GM19043 (cell line): ENCODE measurements around the gene JAG2.

Source experiments
- ATAC-seq: cut with Tn5 transposase; IDR thresholded peaks from one replicate; pipeline ENCODE4 v1.9.1; 2021; ENCODE audit warnings: low read depth; ENCODE audit not compliant: unreplicated experiment

JAG2 gene

DNA sequence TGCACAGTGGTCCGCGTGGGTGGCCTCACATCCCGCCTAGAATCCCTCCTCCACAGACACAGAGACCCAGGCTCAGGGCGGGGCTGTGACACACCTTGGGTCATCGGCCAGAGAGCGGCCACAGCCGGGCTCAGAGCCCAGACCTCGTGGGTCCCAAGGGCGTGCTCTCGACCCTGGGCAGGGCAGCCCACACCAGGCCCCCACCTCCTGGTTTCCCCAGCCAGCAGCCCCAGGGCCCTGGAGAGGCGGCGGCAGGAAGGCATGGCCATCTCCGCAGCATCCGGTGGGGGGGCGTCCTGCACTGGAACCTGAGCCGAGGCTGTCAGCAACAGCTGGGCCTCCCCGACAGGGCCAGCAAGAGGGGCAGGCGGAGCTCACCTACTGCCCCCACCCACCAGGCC lies 15.2 kb downstream of the JAG2 start:
- no peak for ATAC-seq

DNA sequence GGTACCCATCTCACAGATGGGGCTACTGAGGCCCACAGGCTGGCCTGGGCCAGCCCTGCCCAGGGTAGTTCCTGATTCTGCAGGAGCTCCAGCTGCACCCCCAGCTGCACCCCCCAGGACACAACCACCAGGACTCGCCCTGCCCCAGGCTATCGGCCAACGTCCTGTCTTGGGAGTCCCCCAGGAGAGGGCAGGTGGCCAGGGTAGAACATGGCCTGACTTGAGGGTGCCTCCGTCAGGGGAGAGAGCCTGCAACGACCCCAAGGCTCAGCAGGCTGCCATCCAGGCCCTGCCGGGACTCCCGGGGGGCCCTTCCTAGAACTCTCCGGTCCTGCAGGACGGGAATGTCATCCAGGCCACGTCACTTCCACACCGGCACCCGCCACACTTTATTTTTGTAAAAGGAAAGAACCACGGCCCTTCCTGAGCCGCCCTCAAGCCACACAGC lies 15.8 kb downstream of the JAG2 start:
- no peak for ATAC-seq

DNA sequence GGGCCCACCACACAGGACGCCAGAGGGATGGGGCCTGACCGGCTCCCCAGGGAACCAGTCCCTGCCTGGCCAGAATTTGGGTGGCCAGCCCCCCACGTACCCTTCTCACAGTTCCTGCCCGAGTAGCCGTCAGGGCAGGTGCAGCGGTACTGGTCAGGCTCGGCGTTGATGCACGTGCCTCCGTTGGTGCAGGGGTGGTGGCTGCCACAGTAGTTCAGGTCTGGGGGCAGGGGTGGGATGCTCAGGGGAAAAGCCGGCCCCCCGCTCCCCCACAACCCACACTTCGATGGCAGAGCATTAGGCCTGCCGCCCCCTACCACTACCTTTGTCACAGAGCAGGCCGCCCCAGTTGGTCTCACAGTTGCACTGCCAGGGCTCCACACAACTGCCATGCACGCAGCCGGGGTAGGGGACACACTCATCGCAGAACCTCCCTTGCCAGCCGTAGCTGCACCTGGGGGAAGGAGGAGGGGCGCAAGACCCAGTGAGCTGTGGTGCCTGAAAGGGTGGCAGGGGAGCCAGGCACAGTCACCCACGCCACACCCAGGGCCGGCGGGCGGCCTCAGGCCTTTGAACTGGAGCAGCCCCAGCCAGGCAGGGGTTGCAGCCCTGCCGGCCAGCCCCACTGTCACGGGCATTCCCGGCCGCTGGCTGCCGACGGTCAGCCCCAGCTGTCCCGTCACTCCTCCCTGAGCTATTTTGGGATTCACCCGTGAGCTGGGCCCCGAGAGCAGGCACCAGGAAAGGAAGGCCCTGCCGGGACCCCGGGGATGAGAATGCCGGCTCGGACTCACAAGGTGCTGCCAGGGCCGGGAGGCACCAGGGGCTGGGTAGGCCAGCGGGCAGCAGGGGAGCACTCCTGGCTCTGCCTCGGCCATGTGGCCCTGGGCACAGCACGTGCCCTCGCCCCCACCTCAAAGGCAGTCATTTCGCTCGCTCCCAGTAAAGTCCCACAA lies 16.5 kb downstream of the JAG2 start:
- ATAC-seq = no peak

DNA sequence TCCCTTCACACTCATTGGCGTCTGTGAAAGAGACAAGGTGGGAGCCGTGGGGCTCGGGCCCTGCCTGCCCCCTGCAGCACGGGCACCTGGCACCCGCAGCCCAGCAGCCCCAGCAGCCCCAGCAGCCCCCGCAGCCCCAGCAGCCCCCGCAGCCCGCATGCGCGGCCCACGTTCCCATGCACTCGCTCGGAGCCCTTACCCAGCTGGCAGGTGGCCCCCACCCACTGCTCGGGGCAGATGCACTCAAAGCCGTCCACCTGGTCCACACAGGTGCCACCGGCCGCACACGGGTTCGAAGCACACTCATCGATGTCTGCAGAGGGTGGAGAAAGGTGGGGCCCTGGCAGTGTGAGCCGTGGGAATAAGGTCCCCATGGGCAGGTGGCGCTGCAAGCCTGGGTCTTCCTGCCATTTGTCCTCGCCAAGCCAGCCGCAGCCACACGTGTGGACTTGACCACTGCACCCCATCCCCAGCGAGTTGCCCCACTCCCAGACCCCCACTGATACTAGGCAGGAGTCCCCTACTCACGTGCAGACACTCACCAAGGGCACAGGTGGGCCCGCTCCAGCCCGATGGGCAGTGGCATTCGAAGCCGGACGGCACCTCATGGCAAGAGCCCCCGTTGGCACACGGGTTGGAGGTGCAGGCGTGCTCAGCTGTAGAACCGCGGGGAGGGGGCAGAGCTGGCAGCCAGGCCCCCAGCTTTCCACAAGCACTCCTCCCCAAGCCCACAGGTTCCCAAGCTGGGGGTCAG lies 17.3 kb downstream of the JAG2 start:
- no peak for ATAC-seq

DNA sequence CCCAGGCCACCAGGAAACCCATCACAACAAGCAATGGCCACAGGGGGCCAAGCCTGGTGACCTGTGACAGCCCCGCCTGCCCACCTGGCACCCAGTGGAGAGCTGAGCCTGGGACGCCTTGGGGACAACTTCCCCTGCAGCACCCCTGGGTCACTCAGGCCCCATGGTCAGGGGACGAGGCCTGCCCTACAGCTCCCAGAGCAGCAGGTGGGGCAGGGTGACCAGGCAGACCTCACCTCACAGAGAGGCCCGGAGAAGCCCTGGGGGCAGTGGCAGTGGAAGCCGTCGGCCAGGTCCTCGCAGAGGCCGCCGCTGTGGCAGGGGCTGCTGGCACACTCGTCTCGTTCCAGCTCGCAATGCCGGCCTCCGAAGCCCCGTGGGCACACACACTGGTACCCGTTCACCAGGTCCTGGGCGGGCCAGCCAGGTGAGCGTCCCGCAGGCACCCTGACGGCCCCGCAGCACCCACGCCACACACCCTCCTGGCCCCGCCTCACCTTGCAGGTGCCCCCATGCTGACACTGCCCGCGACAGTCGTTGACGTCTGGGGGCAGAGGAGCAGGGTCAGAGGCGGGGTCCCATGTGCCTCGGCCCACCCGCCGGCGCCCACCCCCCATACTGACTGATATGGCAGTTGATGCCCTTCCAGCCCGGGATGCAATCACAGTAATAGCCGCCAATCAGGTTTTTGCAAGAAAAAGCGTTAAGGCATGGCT lies 18.1 kb downstream of the JAG2 start:
- ATAC-seq = no peak

DNA sequence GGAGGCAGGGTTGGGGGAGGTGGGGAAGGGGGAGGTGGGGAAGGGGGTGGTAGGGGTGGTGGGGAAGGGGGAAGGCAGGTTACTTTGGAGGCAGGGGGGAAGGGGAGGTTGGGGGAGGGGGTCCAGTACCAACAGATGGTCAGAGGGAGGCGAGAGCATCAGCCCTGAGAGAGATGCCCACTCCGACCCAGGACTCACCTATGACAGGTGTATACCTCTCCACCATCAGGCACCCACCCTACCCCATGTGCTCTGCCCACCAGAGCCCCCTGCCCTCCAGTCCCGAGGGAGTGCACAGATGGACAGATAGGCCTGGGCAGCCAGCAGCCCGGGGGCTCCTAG lies 18.6 kb downstream of the JAG2 start:
- no peak for ATAC-seq

DNA sequence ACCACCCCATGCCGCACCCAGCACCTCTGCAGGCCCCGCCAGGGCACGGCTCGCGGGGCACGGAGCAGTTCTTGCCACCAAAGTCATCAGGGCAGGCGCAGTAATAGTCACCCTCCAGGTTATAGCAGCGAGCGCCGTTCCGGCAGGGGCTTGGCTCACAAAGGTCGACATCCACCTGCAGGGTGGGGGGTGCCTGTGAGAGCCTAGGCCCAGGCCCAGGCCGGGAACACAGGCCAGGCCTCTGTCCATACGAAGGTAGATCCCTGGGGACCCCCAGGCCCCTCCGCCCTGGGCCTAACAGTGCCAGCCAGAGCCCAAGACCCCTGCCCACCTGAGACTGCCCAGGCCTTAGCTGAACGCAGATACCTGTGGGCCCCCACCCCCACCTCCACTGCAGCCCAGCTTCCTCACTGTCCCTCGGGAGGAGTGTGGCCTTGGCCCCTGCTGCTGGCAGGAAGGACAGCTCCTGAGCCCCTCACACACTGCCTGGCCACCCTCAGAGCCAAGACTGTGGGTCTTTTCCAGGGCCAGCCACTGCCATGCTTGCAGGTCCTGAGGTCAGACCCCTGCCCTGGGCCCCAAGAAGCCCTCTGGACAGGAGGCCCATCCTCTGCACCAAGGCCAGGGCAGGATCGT lies 19.3 kb downstream of the JAG2 start:
- ATAC-seq = no peak

DNA sequence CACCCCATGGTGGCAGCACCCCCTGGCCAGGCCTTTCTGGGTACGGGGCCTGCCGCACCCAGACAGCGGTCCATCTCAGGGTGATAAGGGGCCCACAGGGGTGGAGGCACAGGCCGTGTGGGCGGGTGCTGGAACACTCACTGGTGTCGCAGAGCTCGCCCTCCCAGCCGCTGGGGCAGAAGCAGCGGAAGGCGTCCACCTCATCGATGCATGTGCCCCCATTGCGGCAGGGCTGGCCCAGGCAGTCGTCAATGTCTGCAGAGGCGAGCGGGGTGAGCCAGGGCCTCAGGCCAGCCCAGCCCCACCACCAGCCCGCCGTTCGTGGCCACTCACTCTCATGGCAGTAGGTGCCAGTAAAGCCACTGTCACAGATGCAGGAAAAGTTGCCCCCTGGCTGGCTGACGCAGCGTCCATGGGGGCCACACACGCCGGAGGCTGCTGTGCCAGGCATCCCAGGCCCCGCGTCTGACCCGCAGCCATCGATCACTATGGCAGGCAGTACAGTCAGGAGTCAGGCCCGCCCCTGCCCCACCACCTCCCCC lies 19.9 kb downstream of the JAG2 start:
- ATAC-seq = no peak

DNA sequence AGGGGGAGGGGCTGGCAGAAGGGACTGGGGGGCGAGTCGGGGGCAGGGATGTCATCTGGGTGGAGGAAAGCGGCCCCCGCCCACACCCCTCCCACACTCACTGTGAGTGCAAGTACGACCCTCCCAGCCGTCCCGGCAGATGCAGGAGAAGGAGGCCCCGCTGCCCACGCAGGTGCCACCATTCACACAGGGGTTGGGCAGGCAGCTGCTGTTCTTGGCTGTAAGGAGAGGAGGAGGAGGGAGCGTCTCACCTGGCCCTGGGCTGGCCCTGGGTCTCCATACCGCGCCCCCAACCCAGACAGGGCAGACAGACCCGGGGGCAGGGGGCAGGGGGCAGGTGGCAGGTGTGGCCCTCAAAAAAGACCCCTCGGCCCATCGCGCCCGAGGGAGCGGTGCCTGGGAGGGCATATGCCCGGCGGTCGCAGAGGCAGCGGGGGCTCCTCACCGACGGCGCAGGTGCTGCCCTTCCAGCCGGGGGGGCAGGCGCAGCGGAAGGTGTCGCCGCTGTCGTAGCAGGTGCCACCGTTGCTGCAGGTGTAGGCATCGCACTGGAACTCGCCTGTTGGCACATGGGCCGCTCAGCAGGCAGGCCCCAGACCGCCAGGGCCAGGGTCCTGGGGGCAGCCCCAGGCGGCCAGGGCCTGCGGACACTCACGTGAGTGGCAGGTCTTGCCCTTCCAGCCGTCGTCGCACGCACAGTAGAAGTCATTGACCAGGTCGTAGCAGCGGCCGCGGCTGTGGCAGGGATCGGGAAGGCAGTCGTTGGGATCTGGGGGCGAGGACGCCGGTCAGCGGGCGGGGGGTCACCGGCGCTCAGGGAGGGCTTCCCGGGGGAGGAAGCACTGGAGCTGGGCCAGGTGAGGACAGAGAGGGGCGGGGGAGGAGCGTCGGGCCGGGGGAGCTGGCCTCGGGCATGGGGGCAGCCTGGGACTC lies 20.6 kb downstream of the JAG2 start:
- no peak for ATAC-seq

DNA sequence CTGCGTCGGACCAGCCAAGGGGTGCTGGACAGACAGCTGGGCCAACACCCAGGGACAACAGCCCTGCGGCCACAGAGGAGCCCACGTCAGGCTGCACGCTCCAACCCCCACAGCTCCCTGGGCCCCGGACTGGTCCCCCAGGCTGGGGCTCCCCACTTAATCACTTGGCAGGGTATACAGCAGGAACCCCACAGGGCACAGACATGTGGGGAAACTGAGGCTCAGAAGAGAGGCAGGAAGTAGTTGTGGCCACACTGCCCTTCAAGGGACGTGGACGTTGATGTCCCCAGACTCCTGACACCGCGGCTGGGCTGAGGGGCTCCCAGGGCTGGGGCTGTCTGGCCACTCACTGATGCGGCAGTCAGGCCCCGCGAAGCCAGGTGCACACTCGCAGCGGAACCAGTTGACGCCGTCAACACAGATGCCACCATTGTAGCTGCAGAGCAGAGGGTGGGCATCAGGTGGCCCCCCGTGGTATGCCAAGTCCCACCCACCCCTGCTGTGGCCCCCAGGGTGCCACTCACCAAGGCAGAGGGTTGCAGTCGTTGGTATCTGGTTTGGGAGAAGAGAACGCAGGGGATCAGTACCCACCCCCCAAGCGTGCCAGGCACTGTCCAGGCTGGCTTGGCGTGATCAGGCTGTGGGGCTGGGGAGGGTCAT lies 21.5 kb downstream of the JAG2 start:
- ATAC-seq = no peak

DNA sequence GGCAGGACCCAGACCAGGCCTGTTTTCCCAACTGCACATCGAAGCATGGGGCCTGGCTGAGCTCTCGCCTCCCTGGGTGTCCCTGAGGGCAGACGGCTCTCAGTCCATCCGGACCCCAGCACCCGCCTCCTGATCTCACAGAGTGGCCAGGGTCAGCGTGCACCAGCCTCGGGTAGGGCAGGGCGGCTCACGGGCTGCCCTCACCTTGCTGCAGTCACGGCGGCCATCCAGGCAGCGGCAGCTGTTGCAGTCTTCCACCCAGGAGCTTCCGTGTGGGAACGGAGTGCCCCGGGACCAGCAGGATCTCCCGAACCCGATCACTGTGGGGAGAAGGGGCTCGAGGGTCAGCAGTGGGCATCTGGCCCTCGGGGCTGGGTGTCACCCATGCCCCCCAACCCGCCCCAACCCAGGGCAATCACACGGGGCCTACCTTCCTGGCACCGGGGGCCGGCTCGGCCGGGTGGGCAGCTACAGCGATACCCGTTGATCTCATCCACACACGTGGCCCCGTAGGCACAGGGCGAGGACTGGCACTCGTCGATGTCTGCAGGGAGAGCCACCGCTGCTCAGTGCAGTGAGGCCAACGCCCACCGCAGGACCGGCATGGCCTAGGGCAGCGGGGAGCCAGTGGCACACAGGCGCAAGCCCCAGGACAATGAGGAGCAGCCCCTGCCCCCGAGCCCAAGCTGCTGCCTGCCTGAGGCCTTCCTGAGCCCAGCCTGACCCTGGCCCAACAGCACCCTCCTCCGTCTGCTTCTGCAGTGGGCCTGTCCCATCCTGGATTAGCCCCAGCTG lies 22.2 kb downstream of the JAG2 start:
- no peak for ATAC-seq

DNA sequence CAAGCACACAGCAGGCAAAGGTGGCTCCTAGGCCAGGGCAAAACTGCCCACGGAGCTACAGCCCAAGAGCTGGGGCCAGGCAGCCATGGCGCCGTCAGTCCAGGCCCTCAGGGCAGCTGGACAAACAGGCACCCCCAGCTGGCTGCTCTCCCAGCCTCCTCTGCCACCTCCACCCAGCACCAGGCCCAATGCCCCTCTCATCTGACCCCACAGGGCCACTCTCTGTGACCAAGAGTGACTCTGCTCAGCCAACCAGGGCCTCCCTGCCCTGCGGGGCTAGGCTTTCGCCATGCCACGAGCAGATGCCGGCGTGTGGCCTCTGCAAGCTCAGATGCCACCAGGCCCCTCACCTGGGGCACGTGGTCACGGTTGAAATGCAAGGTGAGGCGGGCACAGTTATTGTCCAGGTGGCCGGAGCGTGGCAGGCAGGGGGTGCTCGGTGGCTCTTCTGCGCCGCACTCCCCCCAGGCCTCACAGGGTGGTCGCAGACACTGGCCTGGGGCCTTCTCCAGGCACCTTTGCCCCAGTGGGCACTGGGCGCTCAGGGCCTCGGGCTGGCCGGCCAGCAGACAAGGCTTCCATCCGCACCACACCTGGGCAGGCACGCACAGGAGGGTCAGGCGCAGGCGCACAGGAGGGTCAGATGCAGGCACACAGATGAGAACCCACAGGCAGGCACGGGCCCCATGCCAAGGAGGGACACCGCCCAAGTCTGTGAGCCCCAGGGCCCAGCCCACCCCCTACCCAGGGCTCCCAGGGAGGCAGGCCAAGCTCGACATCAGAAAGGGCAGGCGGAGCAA lies 23.0 kb downstream of the JAG2 start:
- ATAC-seq = no peak

DNA sequence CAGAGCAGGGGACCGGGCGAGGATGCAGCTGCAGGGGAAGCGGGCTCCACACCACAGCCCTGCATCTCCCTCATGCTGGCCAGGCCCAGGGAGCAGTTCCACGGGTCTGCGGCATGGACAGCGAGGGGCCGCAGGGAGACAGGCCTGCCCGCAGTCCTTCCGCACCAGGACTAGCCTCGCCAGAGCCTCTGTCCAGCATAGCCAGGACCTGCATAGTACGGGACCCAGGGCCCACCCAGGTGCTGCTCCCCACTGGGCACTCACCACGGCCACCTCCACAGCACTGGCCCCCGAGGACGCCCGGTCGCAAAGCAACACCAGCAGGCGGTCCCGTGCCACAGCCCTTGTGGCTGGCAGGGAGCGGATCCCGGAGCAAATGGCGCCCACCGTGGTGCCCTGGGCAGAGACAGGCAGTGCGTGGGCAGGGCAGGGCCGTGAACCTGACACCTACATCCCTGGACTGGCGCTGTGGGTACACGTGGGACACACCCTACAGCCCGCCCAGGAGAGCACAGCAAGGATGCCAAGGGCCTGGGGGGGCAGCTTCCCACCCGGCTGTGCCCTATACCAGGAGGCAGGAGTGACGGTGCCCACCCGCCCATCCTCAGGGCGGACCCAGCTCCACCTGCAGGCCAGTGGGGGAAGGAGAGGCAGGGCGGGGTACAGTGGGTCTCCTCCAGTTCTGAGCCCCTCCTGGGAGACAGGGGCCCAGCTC lies 23.8 kb downstream of the JAG2 start:
- ATAC-seq = no peak

DNA sequence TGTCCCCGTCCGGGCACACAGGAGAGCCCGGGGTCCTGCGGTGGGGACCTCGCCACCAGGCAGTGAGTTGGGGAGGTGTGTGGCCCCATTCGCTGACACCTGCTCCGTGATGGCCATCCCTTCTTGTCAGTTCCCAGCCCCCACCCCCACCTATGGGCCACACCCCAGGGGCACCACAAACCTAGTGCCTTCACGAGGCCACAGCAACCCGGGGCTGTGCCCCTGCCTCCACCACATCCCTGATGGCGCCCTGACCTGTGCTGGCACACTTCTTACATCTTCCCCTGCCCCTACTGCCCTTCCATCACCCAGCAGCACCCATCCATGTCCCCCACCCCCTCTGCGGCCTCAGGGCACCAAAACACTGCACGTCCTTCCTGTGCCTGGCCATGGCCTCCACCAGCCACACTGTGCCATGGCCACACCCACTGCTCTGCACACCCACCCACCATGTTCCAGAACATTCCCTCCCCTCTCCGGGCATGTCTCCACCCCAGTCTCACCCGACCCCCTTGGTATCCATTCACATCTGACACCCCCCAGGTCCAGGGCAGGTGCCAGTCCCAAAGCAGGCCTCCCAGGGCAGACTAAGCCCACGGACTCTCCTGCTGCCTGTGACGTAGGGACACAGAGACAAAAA lies 24.4 kb downstream of the JAG2 start:
- no peak for ATAC-seq

DNA sequence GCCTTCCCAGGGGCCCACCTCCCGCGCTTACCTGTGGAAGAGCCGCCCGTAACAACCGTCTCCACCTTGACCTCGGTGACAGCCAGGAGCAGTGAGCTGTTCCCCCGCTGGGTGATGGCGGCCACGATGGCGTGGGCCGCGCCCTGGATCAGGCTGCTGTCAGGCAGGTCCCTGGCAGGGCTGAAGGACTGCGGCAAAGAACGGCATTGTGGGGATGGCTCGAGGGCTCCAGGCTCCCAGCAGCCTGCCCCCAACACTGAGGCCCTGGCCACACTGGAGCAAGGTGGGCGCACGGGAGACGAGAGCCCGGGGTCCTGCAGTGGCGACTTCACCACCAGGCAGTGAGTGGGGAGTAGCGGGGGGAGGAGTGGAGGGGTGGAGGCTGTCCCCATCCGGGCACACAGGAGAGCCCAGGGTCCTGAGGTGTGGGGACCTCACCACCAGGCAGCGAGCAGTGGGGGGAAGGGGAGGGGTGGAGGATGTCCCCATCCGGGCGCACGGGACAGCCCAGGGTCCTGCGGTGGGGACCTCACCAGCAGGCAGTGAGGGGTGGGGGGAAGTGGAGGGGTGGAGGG lies 25.0 kb downstream of the JAG2 start:
- no peak for ATAC-seq
